Thyroid gland (tissue), 4 donors: ENCODE results near the gene ALG12. TPM values are rescaled to one million over a fixed set of nuclear protein-coding genes. Genes with fewer than 3 reads are reported as not detected.

Source experiments
- DNase-seq, 2 donors: peaks; one replicate each; pipeline ENCODE4 v3.0.0-alpha.2; 2019
- H3K27ac ChIP-seq, 3 donors: fragments of 200-600 bp; sonication (generic); 1 replicate in 2 of 3; 2 replicates in 1 of 3; pipeline ENCODE4 v1.5.1; 2016 to 2019; ENCODE audit warnings: mild to moderate bottlenecking in 1 of 3, moderate library complexity in 1 of 3
- H3K27me3 ChIP-seq: fragments of 200-600 bp; sonication (generic); one replicate; pipeline ENCODE4 v1.5.1; 2019
- H3K36me3 ChIP-seq, 2 donors: fragments of 200-600 bp; sonication (generic); one replicate each; pipeline ENCODE4 v1.5.1; 2016 to 2019
- H3K4me1 ChIP-seq, 2 donors: fragments of 200-600 bp; sonication (generic); one replicate each; pipeline ENCODE4 v1.5.1; 2017 to 2019
- H3K4me3 ChIP-seq, 3 donors: fragments of 200-600 bp; sonication (generic); replicated peaks in 1 of 3; 1 replicate in 2 of 3; 2 replicates in 1 of 3; pipeline ENCODE4 v1.5.1; 2016; ENCODE audit warnings: mild to moderate bottlenecking in 1 of 3
- H3K9me3 ChIP-seq: fragments of 200-600 bp; sonication (generic); one replicate; pipeline ENCODE4 v1.5.1; 2017
- POLR2A ChIP-seq, 2 donors: fragments of 450-650 bp; IDR thresholded peaks; one replicate each; pipeline ENCODE4 v1.6.1; 2017; ENCODE audit warnings: antibody characterized with exemption in 2 of 2, mild to moderate bottlenecking in 2 of 2, moderate library complexity in 1 of 2
- WGBS, 2 donors: methylation state at CpG; one replicate each; pipeline ENCODE4 v1.1.5; 2017; 5-methylcytosine and 5-hydroxymethylcytosine counted together
- intact Hi-C: fragments of 100-400 bp; cut with DNase I; formaldehyde crosslinking; loops from one replicate; pipeline ENCODE4 v1.15.1; 2023
- total RNA-seq, 4 donors: library from RNA; depleted of rRNA; stranded (reverse); fragments of >200 nt; gene quantifications; one replicate each; pipeline ENCODE4 v1.2.3, GENCODE V29; 2016
- TF ChIP-seq, protein P1 (sequence below), 6 experiments: fragments of 200-600 bp in 3 of 6; fragments of 450-650 bp in 3 of 6; sonication (generic) in 3 of 6; IDR thresholded peaks; one replicate each; pipeline ENCODE4 v1.5.1; 2016 to 2019; ENCODE audit warnings: antibody characterized with exemption in 6 of 6, mild to moderate bottlenecking in 2 of 6, inconsistent platforms in 1 of 6, moderate library complexity in 1 of 6

The ALG12 gene
- total RNA-seq, 4 donors from 2014 or later: 25.5 to 60.5 (median 52.2) TPM

DNA sequence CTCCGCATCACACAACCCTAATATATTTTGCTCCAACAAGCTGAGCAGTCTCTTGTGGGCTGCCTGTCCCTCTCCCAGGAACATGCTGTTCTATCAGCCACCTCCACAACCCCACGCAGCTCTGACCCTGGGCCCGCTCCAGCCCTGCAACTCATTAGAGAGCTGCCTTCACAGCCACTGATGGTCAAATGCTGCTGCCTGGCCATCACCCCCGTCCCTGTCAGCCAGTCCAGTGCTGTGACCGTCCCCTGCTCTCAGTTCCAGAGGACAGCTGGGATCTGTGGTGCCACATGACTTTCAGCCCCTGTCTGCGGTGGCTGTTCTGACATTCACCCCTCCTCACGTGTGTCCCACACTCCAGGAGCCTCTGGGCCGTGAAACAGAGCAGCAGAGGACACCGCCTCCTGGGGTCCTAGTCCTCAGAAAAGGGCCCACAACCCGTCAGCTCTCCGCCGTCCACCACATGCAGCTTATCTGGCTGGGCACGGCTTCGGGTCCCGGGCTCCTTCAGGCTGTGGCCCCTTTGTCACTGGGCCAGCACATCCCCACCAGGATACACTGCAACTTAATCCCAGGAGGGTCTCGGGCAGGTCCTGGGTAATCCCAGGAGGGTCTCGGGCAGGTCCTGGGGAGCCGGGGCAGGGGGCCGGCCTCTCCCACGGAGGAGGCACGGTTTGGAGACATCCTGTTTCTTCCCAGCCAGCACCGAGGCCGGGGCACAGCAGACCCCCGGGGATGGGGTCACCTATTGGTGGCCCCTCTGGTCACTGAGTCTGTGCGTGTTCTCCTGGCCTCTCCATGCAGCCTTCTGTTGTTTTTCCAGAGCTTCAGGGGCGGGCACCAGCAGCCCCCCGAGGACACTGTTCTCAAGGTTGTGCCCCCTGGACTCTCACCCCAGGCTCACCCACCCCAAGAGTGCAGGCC, 15.3 kb upstream of the ALG12 start:
- H3K4me3 ChIP-seq: peak overlapping the region in 1 of 3 donors; percentile 44
- intact Hi-C loops: loop anchor here (2.0 kb wide), 1 partner anchor 37 kb away; no protein-coding TSS in a partner anchor

DNA sequence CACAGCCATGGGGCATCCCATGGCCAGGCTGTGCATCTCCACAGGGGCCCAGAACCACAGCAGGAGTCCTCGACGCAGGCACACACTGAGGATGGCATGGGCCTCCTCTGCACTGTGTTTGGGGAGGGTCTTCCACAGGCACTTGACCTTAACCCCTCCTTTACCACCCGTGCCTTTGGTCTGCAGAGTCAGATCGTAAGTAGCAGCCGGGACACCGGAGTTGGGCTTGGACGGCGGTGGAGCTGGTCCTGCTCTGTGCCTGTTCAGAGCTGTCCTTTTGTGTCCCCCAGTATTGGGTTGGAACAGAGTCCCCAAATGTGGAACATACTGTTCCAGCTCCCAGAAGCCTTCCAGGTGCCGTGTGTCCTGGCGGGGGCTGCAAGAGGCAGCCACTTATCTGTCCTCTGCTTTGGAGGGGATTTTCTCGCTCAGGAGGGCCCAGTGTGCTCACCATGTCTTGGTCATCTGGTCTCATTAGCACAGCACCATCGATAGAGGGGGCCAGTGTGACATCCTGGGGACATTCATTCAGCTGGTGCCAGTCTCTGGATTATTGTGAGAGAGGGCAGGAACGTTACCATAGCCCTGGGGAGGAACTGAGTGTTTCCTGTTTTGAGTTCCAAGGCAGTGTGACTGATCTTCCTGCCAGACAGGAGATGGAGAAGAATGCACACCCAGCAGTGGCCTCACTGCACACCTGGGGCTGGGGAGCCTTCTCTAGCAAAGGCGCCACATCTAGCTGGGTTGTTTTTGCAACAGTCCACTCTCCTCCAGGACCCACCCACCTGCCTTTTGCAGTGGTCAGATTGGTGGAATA, 12.6 kb upstream of the ALG12 start:
- peaks cover 37 to 63% of the 10 kb centered on the region in 2 donors for H3K4me1 ChIP-seq

More for the DNA sequence above, 15.3 kb upstream of the ALG12 start:
- Histone ChIP-seq H3K9me3 (no peaks in the 10 kb centered on the region), H3K36me3 (no peaks in the 10 kb centered on the region), H3K27ac (peak overlapping the region; percentile 96 to 99 (median 96)), H3K27me3 (no peaks in the 10 kb centered on the region), H3K4me1 (peaks cover 51 to 79% of the 10 kb centered on the region in 2 donors)
- DNase-seq: peak; percentile 86 to 88
- TF ChIP-seq POLR2A (IDR thresholded peaks at IDR 0.05): peak; percentile 10 to 77
- TF ChIP-seq, protein P1, sequence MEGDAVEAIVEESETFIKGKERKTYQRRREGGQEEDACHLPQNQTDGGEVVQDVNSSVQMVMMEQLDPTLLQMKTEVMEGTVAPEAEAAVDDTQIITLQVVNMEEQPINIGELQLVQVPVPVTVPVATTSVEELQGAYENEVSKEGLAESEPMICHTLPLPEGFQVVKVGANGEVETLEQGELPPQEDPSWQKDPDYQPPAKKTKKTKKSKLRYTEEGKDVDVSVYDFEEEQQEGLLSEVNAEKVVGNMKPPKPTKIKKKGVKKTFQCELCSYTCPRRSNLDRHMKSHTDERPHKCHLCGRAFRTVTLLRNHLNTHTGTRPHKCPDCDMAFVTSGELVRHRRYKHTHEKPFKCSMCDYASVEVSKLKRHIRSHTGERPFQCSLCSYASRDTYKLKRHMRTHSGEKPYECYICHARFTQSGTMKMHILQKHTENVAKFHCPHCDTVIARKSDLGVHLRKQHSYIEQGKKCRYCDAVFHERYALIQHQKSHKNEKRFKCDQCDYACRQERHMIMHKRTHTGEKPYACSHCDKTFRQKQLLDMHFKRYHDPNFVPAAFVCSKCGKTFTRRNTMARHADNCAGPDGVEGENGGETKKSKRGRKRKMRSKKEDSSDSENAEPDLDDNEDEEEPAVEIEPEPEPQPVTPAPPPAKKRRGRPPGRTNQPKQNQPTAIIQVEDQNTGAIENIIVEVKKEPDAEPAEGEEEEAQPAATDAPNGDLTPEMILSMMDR (IDR thresholded peaks at IDR 0.05): no peak
- 42% methylated on average over 8 to 21 of the region's 27 CpGs for WGBS, 2 donors

DNA sequence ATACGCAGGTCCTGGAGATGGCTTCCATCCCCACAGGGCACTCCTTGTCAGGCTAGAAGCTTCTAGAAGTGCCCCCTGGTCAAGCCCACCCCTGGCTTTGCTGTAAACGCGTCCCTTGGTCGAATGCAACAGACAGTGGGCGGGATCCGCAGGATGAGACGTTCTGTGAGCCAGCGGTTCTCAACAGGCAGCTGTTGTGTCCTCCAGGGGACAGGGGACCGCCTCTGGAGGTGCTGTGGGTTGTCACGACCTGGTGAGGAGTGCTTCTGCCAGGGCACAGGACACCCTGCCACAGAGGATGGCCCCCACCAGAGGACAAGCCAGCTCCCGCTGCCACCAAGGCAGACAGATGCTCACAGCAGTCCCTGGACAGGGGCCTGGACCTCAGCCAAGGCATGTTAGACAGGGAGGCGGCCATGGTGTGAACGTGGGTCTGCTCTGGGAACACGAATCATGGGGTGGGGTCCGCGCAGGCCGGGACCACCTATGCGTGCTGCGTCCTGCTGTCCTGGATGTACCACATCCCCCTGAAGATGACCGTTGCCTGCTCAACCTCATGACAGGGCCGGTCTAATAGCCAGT, 11.8 kb upstream of the ALG12 start:
- H3K4me1 ChIP-seq: peaks cover 37 to 62% of the 10 kb centered on the region in 2 donors
- intact Hi-C loops: loop anchor here (2.0 to 10.0 kb wide), 4 partner anchors 62 to 285 kb away; no protein-coding TSS in a partner anchor
- DNase-seq: peak in 1 of 2 donors; percentile 34
- H3K27ac ChIP-seq: peak overlapping the region in 1 of 3 donors; percentile 61
- H3K4me3 ChIP-seq: no peak overlapping the region
- no peak for TF ChIP-seq POLR2A (IDR thresholded peaks at IDR 0.05)
- TF ChIP-seq, protein P1 (IDR thresholded peaks at IDR 0.05): no peak
- H3K36me3 ChIP-seq: peaks cover 0 to 10% of the 10 kb centered on the region in 2 donors
- no peaks in the 10 kb centered on the region for H3K27me3 ChIP-seq
- WGBS, 2 donors: 73 to 76% methylated on average over 2 to 18 of the region's 21 CpGs
- no peaks in the 10 kb centered on the region for H3K9me3 ChIP-seq

More for the DNA sequence above, 12.6 kb upstream of the ALG12 start:
- WGBS, 2 donors: 39 to 40% methylated on average over 1 to 10 of the region's 14 CpGs
- Histone ChIP-seq H3K4me3 (no peak overlapping the region), H3K36me3 (peaks cover 0 to 4% of the 10 kb centered on the region in 2 donors), H3K27me3 (no peaks in the 10 kb centered on the region), H3K27ac (peak overlapping the region; percentile 71 to 96 (median 96)), H3K9me3 (no peaks in the 10 kb centered on the region)
- peak; percentile 90 to 91 for DNase-seq
- intact Hi-C loops: no loop called here
- TF ChIP-seq, protein P1 (IDR thresholded peaks at IDR 0.05): peak; percentile 55 to 89 (median 80)
- TF ChIP-seq POLR2A (IDR thresholded peaks at IDR 0.05): peak in 1 of 2 donors; percentile 80

DNA sequence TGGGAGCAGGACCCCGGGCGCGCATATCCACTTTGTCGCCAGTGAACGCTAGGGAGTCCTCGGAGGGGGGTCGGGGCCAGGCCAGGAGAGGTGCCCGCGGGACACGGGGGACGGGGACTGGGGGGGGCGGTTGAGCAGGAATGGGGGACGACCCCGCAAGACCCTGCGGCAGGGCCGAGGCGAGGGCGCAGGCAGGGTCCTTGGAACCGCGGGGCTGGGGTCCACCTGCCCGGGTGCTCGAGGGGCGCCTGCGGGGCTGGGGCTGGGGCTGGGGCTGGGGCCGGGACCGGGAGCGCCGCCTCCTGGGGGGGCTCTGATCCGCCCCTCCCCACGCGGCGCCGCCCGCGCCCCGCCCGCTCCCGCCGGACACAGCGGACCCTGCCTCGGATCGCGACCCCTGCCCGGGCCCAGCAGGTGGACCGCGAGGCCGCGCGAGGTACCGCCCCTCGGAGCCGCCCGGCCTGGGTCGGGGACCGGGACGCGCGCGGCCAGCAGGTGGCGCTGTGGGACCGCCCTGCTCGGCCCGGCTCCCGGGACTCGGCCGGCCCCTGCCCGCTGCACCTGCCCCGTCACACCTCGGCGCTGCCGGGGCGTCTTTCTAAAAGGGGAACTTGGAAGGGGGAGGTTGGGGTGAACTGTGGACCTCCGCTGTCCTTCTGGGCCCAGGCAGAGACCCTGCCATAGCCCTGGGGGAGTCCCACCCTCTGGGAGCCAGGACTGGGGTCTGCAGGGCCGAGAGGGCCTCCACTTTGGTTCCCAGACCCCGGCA, 11.2 kb upstream of the ALG12 start:
- peak; percentile 66 to 68 for DNase-seq
- intact Hi-C loops: loop anchor here (2.0 to 10.0 kb wide), 4 partner anchors 63 to 285 kb away; no protein-coding TSS in a partner anchor
- Histone ChIP-seq H3K4me3 (no peak overlapping the region), H3K27ac (no peak overlapping the region), H3K36me3 (peaks cover 0 to 13% of the 10 kb centered on the region in 2 donors), H3K9me3 (no peaks in the 10 kb centered on the region), H3K27me3 (no peaks in the 10 kb centered on the region), H3K4me1 (peaks cover 31 to 56% of the 10 kb centered on the region in 2 donors)
- TF ChIP-seq, protein P1 (IDR thresholded peaks at IDR 0.05): peak in 5 of 6 experiments; percentile 15 to 97 (median 95)
- TF ChIP-seq POLR2A (IDR thresholded peaks at IDR 0.05): no peak
- 15 to 30% methylated on average over 2 to 11 of the region's 75 CpGs for WGBS, 2 donors
